CD4-positive, alpha-beta T cell (primary cell): ENCODE results near the gene CLSTN2. TPM values are rescaled to one million over a fixed set of nuclear protein-coding genes. Genes with fewer than 3 reads are reported as not detected.

ENCODE experiments used
- ATAC-seq: fragments of 200-7000 bp; cut with Tn5 transposase; one replicate; pipeline ENCODE4 v1.10.0; 2022; ENCODE audit warnings: mild to moderate bottlenecking; ENCODE audit not compliant: poor library complexity
- CTCF ChIA-PET: fragments of 350-600 bp; sonication (Branson Sonifier 250); formaldehyde crosslinking; loops from one replicate; lab custom pipeline; 2021; ENCODE audit warnings: antibody characterized with exemption, inconsistent platforms; lab: Charles Lee
- POLR2A ChIA-PET: fragments of 350-600 bp; sonication (Branson Sonifier 250); formaldehyde crosslinking; loops from one replicate; lab custom pipeline; 2021; ENCODE audit warnings: antibody characterized with exemption, inconsistent platforms; lab: Charles Lee
- DNase-seq, 14 experiments: peaks; one replicate each; pipeline ENCODE4 v3.0.0-alpha.2; 2013 to 2020; ENCODE audit warnings: mixed read lengths in 2 of 14
- H3K27ac ChIP-seq, 2 donors: one replicate each; pipeline versions ENCODE4 v1.5.1 to v1.7.0; 2013; ENCODE audit warnings: low read length in 2 of 2, low read depth in 1 of 2, mild to moderate bottlenecking in 1 of 2
- H3K27me3 ChIP-seq, 2 experiments: 1 replicate in 1 of 2; 2 replicates in 1 of 2; pipeline versions ENCODE4 v1.6.1 to v1.7.0; 2013; ENCODE audit warnings: low read length in 2 of 2, control low read depth in 1 of 2, mild to moderate bottlenecking in 1 of 2, moderate library complexity in 1 of 2; ENCODE audit not compliant: insufficient read depth in 2 of 2, control insufficient read depth in 1 of 2
- H3K36me3 ChIP-seq: one replicate; pipeline ENCODE4 v1.6.1; 2013; ENCODE audit warnings: low read length, control low read depth; ENCODE audit not compliant: insufficient read depth
- H3K4me1 ChIP-seq: one replicate; pipeline ENCODE4 v1.6.1; 2013; ENCODE audit warnings: low read length, control low read depth; ENCODE audit not compliant: insufficient read depth
- H3K4me3 ChIP-seq: one replicate; pipeline ENCODE4 v1.5.1; 2013; ENCODE audit warnings: mild to moderate bottlenecking, low read length, moderate library complexity
- H3K9me3 ChIP-seq, 2 experiments: 1 replicate in 1 of 2; 2 replicates in 1 of 2; pipeline versions ENCODE4 v1.6.1 to v1.7.0; 2013; ENCODE audit warnings: low read length in 2 of 2, mild to moderate bottlenecking in 2 of 2, control low read depth in 1 of 2, moderate library complexity in 1 of 2; ENCODE audit not compliant: control insufficient read depth in 1 of 2, insufficient read depth in 1 of 2
- H3K27ac Mint-ChIP-seq: one replicate; pipeline ENCODE4 v1.8.0; 2020; ENCODE audit warnings: mixed read lengths
- H3K27me3 Mint-ChIP-seq: one replicate; pipeline ENCODE4 v1.8.0; 2021; ENCODE audit warnings: mixed read lengths
- H3K36me3 Mint-ChIP-seq: one replicate; pipeline ENCODE4 v1.8.0; 2021; ENCODE audit warnings: low read depth, mixed read lengths
- H3K4me1 Mint-ChIP-seq: one replicate; pipeline ENCODE4 v1.8.0; 2021; ENCODE audit warnings: low read depth, mixed read lengths
- H3K4me3 Mint-ChIP-seq: one replicate; pipeline ENCODE4 v1.8.0; 2020; ENCODE audit warnings: mild to moderate bottlenecking, mixed read lengths
- H3K9me3 Mint-ChIP-seq: one replicate; pipeline ENCODE4 v1.8.0; 2020; ENCODE audit warnings: mixed read lengths
- intact Hi-C, 2 experiments: fragments of 100-400 bp; cut with DNase I in 1 of 2; cut with micrococcal nuclease in 1 of 2; formaldehyde crosslinking; loops; one replicate each; pipeline versions ENCODE4 v1.15.1 to v1.9.0; 2023 to 2025; cut with DNase I, micrococcal nuclease
- total RNA-seq, 174 experiments: library from RNA in 2 of 174; stranded (reverse) in 2 of 174; gene quantifications; one replicate each; pipeline ENCODE4 v1.2.3 and lab custom pipeline; 2021 to 2026
- TF ChIP-seq, protein P1 (sequence below): fragments of 200-600 bp; IDR thresholded peaks from one replicate; pipeline ENCODE4 v1.8.0; 2022; ENCODE audit warnings: antibody characterized with exemption, mild to moderate bottlenecking

The CLSTN2 gene
- total RNA-seq, 2 experiments from 2014 or later, result not detected

DNA sequence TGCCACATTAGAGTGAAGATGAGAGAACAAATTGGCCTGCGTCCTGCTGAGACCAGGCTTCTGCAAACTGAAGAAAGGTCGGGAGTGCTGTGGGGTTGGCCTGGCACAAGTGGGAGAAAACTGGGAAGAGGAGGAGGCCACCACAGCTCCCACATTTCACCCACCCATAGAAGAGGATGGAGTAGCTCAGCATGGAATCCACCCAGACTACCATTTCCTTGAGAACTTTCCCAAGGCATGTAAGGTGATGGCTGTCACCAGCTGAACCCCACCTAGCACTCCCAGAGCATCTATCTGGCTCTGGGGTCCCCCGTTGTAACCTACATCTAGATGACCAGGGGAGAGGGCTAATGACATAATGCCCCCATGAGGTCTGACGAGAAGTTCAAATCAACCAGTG, 622.5 kb downstream of the CLSTN2 start:
- POLR2A ChIA-PET, result no interaction called here
- intact Hi-C loops, result no loop called here
- TF ChIP-seq, protein P1, sequence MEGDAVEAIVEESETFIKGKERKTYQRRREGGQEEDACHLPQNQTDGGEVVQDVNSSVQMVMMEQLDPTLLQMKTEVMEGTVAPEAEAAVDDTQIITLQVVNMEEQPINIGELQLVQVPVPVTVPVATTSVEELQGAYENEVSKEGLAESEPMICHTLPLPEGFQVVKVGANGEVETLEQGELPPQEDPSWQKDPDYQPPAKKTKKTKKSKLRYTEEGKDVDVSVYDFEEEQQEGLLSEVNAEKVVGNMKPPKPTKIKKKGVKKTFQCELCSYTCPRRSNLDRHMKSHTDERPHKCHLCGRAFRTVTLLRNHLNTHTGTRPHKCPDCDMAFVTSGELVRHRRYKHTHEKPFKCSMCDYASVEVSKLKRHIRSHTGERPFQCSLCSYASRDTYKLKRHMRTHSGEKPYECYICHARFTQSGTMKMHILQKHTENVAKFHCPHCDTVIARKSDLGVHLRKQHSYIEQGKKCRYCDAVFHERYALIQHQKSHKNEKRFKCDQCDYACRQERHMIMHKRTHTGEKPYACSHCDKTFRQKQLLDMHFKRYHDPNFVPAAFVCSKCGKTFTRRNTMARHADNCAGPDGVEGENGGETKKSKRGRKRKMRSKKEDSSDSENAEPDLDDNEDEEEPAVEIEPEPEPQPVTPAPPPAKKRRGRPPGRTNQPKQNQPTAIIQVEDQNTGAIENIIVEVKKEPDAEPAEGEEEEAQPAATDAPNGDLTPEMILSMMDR, result no peak
- Histone ChIP-seq H3K9me3 (no peaks in the 10 kb centered on the region), H3K36me3 (no peaks in the 10 kb centered on the region), H3K27ac (no peak overlapping the region), H3K27me3 (no peaks in the 10 kb centered on the region), H3K4me1 (no peaks in the 10 kb centered on the region), H3K4me3 (no peak overlapping the region)
- Mint-ChIP-seq H3K36me3 (no peaks in the 10 kb centered on the region), H3K27ac (no peak overlapping the region), H3K9me3 (no peaks in the 10 kb centered on the region), H3K4me3 (no peak overlapping the region), H3K4me1 (no peaks in the 10 kb centered on the region), H3K27me3 (no peaks in the 10 kb centered on the region)
- no peak for ATAC-seq
- no peak for DNase-seq
- CTCF ChIA-PET, result no interaction called here

DNA sequence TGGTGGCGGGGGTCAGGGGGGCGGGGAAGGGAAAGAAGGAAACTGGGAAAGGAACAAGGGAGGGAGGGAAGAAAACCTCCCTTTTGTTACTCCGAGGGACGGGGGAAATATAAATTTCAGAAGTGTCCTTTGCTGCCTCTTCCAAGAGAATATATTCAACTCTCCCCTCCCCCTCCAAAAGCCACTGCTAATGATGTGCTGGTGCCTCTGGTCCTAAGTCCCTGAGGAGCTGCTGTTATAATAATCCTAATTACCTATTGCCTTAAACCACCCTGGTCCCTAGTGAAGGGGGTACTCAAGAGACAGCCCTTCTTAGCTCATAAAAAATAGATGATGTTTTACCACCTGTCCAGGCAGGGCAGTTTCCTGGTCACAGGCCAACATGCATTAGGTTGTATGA, 624.6 kb downstream of the CLSTN2 start:
- H3K36me3 ChIP-seq, result no peaks in the 10 kb centered on the region
- Mint-ChIP-seq H3K27me3 (no peaks in the 10 kb centered on the region), H3K4me3 (no peak overlapping the region), H3K4me1 (no peaks in the 10 kb centered on the region), H3K27ac (no peak overlapping the region), H3K9me3 (no peaks in the 10 kb centered on the region), H3K36me3 (no peaks in the 10 kb centered on the region)
- POLR2A ChIA-PET, result no interaction called here
- intact Hi-C loops, result no loop called here
- TF ChIP-seq, protein P1, result no peak
- H3K9me3 ChIP-seq, result peaks cover 0 to 4% of the 10 kb centered on the region in 2 experiments
- ATAC-seq (no peak), DNase-seq (no peak)
- no peak overlapping the region for H3K27ac ChIP-seq
- CTCF ChIA-PET, result no interaction called here
- H3K27me3 ChIP-seq, result no peaks in the 10 kb centered on the region
- no peaks in the 10 kb centered on the region for H3K4me1 ChIP-seq
- no peak overlapping the region for H3K4me3 ChIP-seq

DNA sequence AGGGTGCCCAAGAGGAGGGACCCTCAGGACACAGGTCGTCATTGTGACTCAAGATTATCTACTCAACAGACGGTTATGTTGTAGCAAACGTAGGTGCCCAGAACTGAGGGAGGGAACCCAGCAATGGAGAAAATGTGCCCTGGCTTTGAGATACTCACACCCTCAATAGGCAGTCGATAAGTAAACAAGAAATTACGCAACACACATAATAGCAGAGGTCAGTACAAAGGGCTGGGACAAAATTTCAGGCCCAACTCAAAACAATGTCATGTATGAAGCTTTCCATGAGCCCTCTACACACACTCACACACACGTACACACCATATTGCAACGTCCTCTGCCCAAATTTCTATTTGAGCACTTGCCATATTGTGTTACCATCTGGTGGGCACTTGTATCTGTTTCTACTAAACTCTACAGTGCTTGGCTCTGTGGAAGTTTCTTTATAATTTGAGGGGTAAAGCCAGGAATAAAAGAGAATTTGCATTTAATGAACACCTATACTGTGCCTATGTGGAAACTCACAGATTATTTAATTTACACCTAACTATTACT, 628.3 kb downstream of the CLSTN2 start:
- no peaks in the 10 kb centered on the region for H3K36me3 ChIP-seq
- TF ChIP-seq, protein P1, result no peak
- H3K27ac Mint-ChIP-seq, result no peak overlapping the region
- H3K4me1 Mint-ChIP-seq, result no peaks in the 10 kb centered on the region
- no peak overlapping the region for H3K4me3 Mint-ChIP-seq
- ATAC-seq (no peak), DNase-seq (no peak)
- no peaks in the 10 kb centered on the region for H3K9me3 Mint-ChIP-seq
- H3K27ac ChIP-seq, result no peak overlapping the region
- POLR2A ChIA-PET, result no interaction called here
- H3K9me3 ChIP-seq, result peaks cover 0 to 9% of the 10 kb centered on the region in 2 experiments
- H3K27me3 Mint-ChIP-seq, result no peaks in the 10 kb centered on the region
- CTCF ChIA-PET, result no interaction called here
- no peaks in the 10 kb centered on the region for H3K27me3 ChIP-seq
- H3K36me3 Mint-ChIP-seq, result no peaks in the 10 kb centered on the region
- no peaks in the 10 kb centered on the region for H3K4me1 ChIP-seq
- no peak overlapping the region for H3K4me3 ChIP-seq
- intact Hi-C loops, result no loop called here
